HG03135 (cell line): Measurements from ENCODE around the gene CCDC102B.
"Not testable (repeated sequence)": the region's sequence is repeated elsewhere in the genome, so short reads cannot be mapped to it uniquely, and the experiment has no call there.

ENCODE experiments used
- ATAC-seq: cut with Tn5 transposase; IDR thresholded peaks from one replicate; pipeline ENCODE4 v1.9.1; 2021; ENCODE audit warnings: mild to moderate bottlenecking, moderate library complexity; ENCODE audit not compliant: unreplicated experiment

The CCDC102B gene

GRCh38 chr18:68797871-68798270, at the start of gene CCDC102B:
CCDC102B (plus strand) TSS chr18:68798080; CDS start chr18:68836764, 38,684 bp downstream.
- no peak for ATAC-seq

- no peak for ATAC-seq
Observed at GRCh38 chr18:68757126-68757525, 40.8 kb upstream of the CCDC102B start.

GRCh38 chr18:68759308-68759707, 38.6 kb upstream of the CCDC102B start:
- ATAC-seq: no peak

GRCh38 chr18:68763083-68763482, 34.8 kb upstream of the CCDC102B start:
- ATAC-seq: no peak

GRCh38 chr18:68764016-68764415, 33.9 kb upstream of the CCDC102B start:
- ATAC-seq: no peak

GRCh38 chr18:68766433-68766832, 31.4 kb upstream of the CCDC102B start:
- ATAC-seq: no peak

GRCh38 chr18:68769461-68769860, 28.4 kb upstream of the CCDC102B start:
- no peak for ATAC-seq

GRCh38 chr18:68772268-68772667, 25.6 kb upstream of the CCDC102B start:
- ATAC-seq: no peak

GRCh38 chr18:68778280-68778886, 19.5 kb upstream of the CCDC102B start:
- ATAC-seq: no peak

- no peak for ATAC-seq
Observed at GRCh38 chr18:68779169-68779568, 18.7 kb upstream of the CCDC102B start.

- ATAC-seq: no peak
Observed at GRCh38 chr18:68780802-68781635, 16.9 kb upstream of the CCDC102B start.

GRCh38 chr18:68783506-68783905, 14.4 kb upstream of the CCDC102B start:
- no peak for ATAC-seq

GRCh38 chr18:68784071-68784470, 13.8 kb upstream of the CCDC102B start:
- no peak for ATAC-seq

- not testable (repeated sequence) for ATAC-seq
Observed at GRCh38 chr18:68790290-68790689, 7.6 kb upstream of the CCDC102B start.

GRCh38 chr18:68791801-68792200, 6.1 kb upstream of the CCDC102B start:
- no peak for ATAC-seq

- no peak for ATAC-seq
Observed at GRCh38 chr18:68793951-68794350, 3.9 kb upstream of the CCDC102B start.

GRCh38 chr18:68796936-68797690, 767 bp upstream of the CCDC102B start:
- ATAC-seq: no peak

GRCh38 chr18:68800075-68800474, 2.2 kb downstream of the CCDC102B start:
- no peak for ATAC-seq

- ATAC-seq: no peak
Observed at GRCh38 chr18:68803356-68803755, 5.5 kb downstream of the CCDC102B start.

GRCh38 chr18:68817584-68817983, 19.7 kb downstream of the CCDC102B start:
- ATAC-seq: no peak

- no peak for ATAC-seq
Observed at GRCh38 chr18:68818584-68818983, 20.7 kb downstream of the CCDC102B start.

GRCh38 chr18:68822926-68823325, 25.0 kb downstream of the CCDC102B start:
- ATAC-seq: no peak
